ENCODE data around the gene CCDC171. TPM values are rescaled to one million over a fixed set of nuclear protein-coding genes. Genes with fewer than 3 reads are reported as not detected.

CCDC171 gene
- total and polyA plus RNA-seq, 2 of the 13 experiments (the other 11 are each of a cell fraction or from before 2014, with no cell fraction given), result 0.95 to 2.5 TPM

DNA sequence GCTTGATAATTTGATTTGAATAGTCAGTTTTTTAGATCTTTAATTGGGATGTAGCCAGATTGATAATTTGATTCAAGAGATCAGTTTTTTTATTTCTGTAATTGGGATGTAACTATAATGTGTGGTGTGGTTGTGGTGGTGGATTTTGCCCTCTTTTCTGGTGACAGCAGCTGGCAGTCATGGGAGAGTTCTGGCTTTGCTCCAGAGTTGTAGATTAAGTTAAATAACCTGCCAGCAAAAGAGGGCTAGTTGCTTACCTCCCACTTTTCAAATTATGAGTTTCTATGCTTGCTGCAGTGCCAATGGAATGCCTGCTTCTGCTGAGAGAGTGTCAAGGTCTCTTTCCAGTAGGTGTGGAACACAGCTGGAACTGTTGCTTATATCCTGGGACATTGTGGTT is 315.1 kb downstream of the CCDC171 start:
- intact Hi-C loops (cut with micrococcal nuclease; ENCODE audit: unreplicated experiment), result no loop called here
- Histone ChIP-seq H3K4me3 (replicated peaks in 1 of 3; ENCODE audit: insufficient read depth in 1 of 3, low read depth in 2 of 3, low read length in 3 of 3) (no peak overlapping the region), H3K27me3 (ENCODE audit: control insufficient read depth in 1 of 2, insufficient read depth in 2 of 2, low read length in 2 of 2) (no peaks in the 10 kb centered on the region), H4K20me1 (ENCODE audit: insufficient read depth, low read length) (no peaks in the 10 kb centered on the region), H3K36me3 (replicated peaks in 1 of 2; ENCODE audit: control insufficient read depth in 1 of 2, insufficient read depth in 2 of 2, low read length in 2 of 2) (no peaks in the 10 kb centered on the region), H3K9me3 (ENCODE audit: low read length) (no peaks in the 10 kb centered on the region), H3K27ac (ENCODE audit: extremely low read length, insufficient read depth, low read length) (no peak overlapping the region), H2AFZ (ENCODE audit: low read length) (no peak overlapping the region), H3K9ac (ENCODE audit: insufficient read depth, low read depth, low read length) (no peak overlapping the region), H3K4me2 (ENCODE audit: low read depth, low read length) (no peak overlapping the region), H3K4me1 (ENCODE audit: insufficient read depth, low read length) (no peaks in the 10 kb centered on the region), H3K79me2 (ENCODE audit: insufficient read depth, low read length) (no peaks in the 10 kb centered on the region)
- ATAC-seq, result no peak
- DNase-seq (ENCODE audit: low spot score), result no peak
- BruUV-seq (replicated peaks), result no TSS peak
- CTCF ChIA-PET (ENCODE audit: low intra/inter-chr PET ratio, low total read pairs), result no interaction called here
- POLR2A ChIA-PET, result no interaction called here
- no peak for FAIRE-seq
- in situ Hi-C loops (cut with HindIII; ENCODE audit: extremely low pct_ligation_motif_present, low pct_unique_long_range_greater_than_20kb), result loop anchor here (25.0 kb wide), 1 partner anchor 1594 kb away; no protein-coding TSS in a partner anchor
- TF ChIP-seq ZNF768 (CRISPR knock-in tag; IDR thresholded peaks at IDR 0.05), result no peak
- no peak for TF ChIP-seq ZNF839 (CRISPR knock-in tag; IDR thresholded peaks at IDR 0.05; ENCODE audit: borderline replicate concordance)
- no peak for TF ChIP-seq RNF219 (CRISPR knock-in tag; IDR thresholded peaks at IDR 0.05)
- no peak for TF ChIP-seq ZNF788 (CRISPR knock-in tag; IDR thresholded peaks at IDR 0.05; ENCODE audit: borderline replicate concordance)
- TF ChIP-seq, protein P1, sequence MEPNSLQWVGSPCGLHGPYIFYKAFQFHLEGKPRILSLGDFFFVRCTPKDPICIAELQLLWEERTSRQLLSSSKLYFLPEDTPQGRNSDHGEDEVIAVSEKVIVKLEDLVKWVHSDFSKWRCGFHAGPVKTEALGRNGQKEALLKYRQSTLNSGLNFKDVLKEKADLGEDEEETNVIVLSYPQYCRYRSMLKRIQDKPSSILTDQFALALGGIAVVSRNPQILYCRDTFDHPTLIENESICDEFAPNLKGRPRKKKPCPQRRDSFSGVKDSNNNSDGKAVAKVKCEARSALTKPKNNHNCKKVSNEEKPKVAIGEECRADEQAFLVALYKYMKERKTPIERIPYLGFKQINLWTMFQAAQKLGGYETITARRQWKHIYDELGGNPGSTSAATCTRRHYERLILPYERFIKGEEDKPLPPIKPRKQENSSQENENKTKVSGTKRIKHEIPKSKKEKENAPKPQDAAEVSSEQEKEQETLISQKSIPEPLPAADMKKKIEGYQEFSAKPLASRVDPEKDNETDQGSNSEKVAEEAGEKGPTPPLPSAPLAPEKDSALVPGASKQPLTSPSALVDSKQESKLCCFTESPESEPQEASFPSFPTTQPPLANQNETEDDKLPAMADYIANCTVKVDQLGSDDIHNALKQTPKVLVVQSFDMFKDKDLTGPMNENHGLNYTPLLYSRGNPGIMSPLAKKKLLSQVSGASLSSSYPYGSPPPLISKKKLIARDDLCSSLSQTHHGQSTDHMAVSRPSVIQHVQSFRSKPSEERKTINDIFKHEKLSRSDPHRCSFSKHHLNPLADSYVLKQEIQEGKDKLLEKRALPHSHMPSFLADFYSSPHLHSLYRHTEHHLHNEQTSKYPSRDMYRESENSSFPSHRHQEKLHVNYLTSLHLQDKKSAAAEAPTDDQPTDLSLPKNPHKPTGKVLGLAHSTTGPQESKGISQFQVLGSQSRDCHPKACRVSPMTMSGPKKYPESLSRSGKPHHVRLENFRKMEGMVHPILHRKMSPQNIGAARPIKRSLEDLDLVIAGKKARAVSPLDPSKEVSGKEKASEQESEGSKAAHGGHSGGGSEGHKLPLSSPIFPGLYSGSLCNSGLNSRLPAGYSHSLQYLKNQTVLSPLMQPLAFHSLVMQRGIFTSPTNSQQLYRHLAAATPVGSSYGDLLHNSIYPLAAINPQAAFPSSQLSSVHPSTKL (CRISPR knock-in tag; IDR thresholded peaks at IDR 0.05), result no peak
- no peak for TF ChIP-seq ZNF576 (CRISPR knock-in tag; IDR thresholded peaks at IDR 0.05)
- TF ChIP-seq ZBTB37 (CRISPR knock-in tag; IDR thresholded peaks at IDR 0.05), result no peak
- TF ChIP-seq, protein P2, sequence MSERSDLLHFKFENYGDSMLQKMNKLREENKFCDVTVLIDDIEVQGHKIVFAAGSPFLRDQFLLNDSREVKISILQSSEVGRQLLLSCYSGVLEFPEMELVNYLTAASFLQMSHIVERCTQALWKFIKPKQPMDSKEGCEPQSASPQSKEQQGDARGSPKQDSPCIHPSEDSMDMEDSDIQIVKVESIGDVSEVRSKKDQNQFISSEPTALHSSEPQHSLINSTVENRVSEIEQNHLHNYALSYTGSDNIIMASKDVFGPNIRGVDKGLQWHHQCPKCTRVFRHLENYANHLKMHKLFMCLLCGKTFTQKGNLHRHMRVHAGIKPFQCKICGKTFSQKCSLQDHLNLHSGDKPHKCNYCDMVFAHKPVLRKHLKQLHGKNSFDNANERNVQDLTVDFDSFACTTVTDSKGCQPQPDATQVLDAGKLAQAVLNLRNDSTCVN (CRISPR knock-in tag; IDR thresholded peaks at IDR 0.05; ENCODE audit: borderline replicate concordance), result no peak
- no peak for TF ChIP-seq NONO (IDR thresholded peaks at IDR 0.05)
- no peak for TF ChIP-seq NONO (CRISPR knock-in tag; conservative IDR thresholded peaks at IDR 0.05)
- TF ChIP-seq, protein P3, sequence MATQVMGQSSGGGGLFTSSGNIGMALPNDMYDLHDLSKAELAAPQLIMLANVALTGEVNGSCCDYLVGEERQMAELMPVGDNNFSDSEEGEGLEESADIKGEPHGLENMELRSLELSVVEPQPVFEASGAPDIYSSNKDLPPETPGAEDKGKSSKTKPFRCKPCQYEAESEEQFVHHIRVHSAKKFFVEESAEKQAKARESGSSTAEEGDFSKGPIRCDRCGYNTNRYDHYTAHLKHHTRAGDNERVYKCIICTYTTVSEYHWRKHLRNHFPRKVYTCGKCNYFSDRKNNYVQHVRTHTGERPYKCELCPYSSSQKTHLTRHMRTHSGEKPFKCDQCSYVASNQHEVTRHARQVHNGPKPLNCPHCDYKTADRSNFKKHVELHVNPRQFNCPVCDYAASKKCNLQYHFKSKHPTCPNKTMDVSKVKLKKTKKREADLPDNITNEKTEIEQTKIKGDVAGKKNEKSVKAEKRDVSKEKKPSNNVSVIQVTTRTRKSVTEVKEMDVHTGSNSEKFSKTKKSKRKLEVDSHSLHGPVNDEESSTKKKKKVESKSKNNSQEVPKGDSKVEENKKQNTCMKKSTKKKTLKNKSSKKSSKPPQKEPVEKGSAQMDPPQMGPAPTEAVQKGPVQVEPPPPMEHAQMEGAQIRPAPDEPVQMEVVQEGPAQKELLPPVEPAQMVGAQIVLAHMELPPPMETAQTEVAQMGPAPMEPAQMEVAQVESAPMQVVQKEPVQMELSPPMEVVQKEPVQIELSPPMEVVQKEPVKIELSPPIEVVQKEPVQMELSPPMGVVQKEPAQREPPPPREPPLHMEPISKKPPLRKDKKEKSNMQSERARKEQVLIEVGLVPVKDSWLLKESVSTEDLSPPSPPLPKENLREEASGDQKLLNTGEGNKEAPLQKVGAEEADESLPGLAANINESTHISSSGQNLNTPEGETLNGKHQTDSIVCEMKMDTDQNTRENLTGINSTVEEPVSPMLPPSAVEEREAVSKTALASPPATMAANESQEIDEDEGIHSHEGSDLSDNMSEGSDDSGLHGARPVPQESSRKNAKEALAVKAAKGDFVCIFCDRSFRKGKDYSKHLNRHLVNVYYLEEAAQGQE (IDR thresholded peaks at IDR 0.05; ENCODE audit: borderline replicate concordance in 1 of 2, low read depth in 1 of 2, low read length in 2 of 2), result no peak

All from HepG2 (cell line).